HCT116 (cell line): ENCODE results near the gene C12orf57.

Source experiments
- CEBPB ChIP-seq: IDR thresholded peaks from 2 replicates; pipeline ENCODE4 v1.6.1; 2012; ENCODE audit warnings: low read depth
- CTCF ChIP-seq, 3 experiments: fragments of 200-600 bp in 1 of 3; sonication (generic) in 1 of 3; IDR thresholded peaks in 2 of 3; conservative IDR thresholded peaks in 1 of 3; 2 replicates each; pipeline ENCODE4 v1.5.1; 2012 to 2017; ENCODE audit warnings: low read depth in 2 of 3, low read length in 2 of 3, antibody characterized with exemption in 1 of 3, borderline replicate concordance in 1 of 3, control low read depth in 1 of 3, mild to moderate bottlenecking in 1 of 3, mixed read lengths in 1 of 3, mixed run types in 1 of 3, moderate library complexity in 1 of 3; ENCODE audit not compliant: insufficient read depth in 1 of 3
- EGR1 ChIP-seq: IDR thresholded peaks from 2 replicates; pipeline ENCODE4 v1.6.1; 2012; ENCODE audit warnings: low read depth
- FOSL1 ChIP-seq: IDR thresholded peaks from 2 replicates; pipeline ENCODE4 v1.6.1; 2012; ENCODE audit warnings: low read depth
- POLR2A ChIP-seq: IDR thresholded peaks from 2 replicates; pipeline ENCODE4 v1.7.0; 2011; ENCODE audit warnings: borderline replicate concordance; ENCODE audit not compliant: insufficient read depth, insufficient read length; ENCODE audit errors: extremely low read depth
- POLR2AphosphoS5 ChIP-seq: IDR thresholded peaks from 2 replicates; pipeline ENCODE4 v1.6.1; 2011; ENCODE audit warnings: mild to moderate bottlenecking, low read depth, low read length, moderate library complexity
- RAD21 ChIP-seq: IDR thresholded peaks from 2 replicates; pipeline ENCODE4 v1.6.1; 2012; ENCODE audit warnings: low read depth, mild to moderate bottlenecking
- SIN3A ChIP-seq: IDR thresholded peaks from 2 replicates; pipeline ENCODE4 v1.6.1; 2012; ENCODE audit warnings: low read depth
- TCF7L2 ChIP-seq: IDR thresholded peaks from 2 replicates; pipeline ENCODE4 v1.7.0; 2011; ENCODE audit warnings: borderline replicate concordance, inconsistent platforms; ENCODE audit not compliant: insufficient read depth, insufficient read length; ENCODE audit errors: extremely low read depth
- YY1 ChIP-seq: IDR thresholded peaks from 2 replicates; pipeline ENCODE4 v1.6.1; 2011; ENCODE audit warnings: low read length, low read depth, moderate library complexity, mild to moderate bottlenecking; ENCODE audit not compliant: insufficient replicate concordance; ENCODE audit errors: extremely low read depth
- TF ChIP-seq, protein P1 (sequence below): IDR thresholded peaks from 2 replicates; pipeline ENCODE4 v1.6.1; 2012
- TF ChIP-seq, protein P2 (sequence below): IDR thresholded peaks from 2 replicates; pipeline ENCODE4 v1.6.1; 2012; ENCODE audit warnings: low read depth

DNA sequence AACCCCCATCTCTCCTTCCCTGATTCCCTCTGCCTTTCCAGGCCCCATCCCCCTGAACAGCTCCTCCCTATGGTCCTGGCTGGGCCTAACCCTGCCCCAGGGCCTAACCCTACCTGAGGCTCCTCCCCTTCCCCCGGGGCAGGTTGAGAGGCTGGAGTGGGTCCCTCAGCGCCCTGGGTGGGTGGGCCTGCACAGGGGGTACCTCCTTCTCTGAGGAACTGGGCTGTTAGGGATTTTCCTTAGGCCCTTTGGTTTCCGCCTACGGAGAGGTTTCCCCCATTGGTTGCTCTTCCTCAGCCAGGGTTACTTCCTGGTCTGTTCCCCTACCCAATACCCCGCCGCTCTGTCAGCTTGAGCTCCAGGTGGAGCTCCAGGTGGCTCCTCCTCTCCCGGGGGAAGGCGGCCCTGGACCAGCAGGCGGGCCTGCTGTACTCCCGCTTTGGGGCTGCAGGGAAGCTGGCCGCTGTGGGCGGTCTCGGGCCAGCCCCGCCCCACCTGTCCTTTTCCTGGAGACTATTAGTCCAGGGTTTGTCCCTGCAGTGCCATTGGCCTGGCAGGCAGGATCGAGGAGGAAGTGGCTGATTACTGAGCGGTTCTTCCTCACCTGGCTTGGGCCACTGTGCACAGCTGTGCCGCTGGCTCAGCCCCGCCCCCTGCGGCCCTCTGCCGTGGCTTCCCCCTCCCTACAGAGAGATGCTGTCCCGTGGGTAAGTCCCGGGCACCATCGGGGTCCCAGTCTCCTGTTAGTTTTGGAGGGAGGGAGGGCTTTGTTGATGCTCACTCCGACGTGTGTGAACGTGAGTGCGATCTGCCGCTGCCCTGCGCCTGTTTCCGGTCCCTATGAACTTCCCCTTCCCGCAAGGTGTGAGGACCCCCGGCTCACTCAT lies 2.5 kb downstream of the C12orf57 start:
- TF ChIP-seq, protein P1, sequence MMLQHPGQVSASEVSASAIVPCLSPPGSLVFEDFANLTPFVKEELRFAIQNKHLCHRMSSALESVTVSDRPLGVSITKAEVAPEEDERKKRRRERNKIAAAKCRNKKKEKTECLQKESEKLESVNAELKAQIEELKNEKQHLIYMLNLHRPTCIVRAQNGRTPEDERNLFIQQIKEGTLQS = no peak
- TF ChIP-seq CTCF (IDR thresholded peaks at IDR 0.05 in 2 of 3, conservative IDR thresholded peaks at IDR 0.05 in 1 of 3; ENCODE audit: borderline replicate concordance in 1 of 3, insufficient read depth in 1 of 3, low read depth in 2 of 3, low read length in 2 of 3) (no peak), CEBPB (no peak), POLR2AphosphoS5 (peak; percentile 96), TCF7L2 (peak; percentile 33), RAD21 (no peak), FOSL1 (no peak), POLR2A (peak; percentile 95), EGR1 (no peak), YY1 (peak; percentile 22), SIN3A (no peak)
- TF ChIP-seq, protein P2, sequence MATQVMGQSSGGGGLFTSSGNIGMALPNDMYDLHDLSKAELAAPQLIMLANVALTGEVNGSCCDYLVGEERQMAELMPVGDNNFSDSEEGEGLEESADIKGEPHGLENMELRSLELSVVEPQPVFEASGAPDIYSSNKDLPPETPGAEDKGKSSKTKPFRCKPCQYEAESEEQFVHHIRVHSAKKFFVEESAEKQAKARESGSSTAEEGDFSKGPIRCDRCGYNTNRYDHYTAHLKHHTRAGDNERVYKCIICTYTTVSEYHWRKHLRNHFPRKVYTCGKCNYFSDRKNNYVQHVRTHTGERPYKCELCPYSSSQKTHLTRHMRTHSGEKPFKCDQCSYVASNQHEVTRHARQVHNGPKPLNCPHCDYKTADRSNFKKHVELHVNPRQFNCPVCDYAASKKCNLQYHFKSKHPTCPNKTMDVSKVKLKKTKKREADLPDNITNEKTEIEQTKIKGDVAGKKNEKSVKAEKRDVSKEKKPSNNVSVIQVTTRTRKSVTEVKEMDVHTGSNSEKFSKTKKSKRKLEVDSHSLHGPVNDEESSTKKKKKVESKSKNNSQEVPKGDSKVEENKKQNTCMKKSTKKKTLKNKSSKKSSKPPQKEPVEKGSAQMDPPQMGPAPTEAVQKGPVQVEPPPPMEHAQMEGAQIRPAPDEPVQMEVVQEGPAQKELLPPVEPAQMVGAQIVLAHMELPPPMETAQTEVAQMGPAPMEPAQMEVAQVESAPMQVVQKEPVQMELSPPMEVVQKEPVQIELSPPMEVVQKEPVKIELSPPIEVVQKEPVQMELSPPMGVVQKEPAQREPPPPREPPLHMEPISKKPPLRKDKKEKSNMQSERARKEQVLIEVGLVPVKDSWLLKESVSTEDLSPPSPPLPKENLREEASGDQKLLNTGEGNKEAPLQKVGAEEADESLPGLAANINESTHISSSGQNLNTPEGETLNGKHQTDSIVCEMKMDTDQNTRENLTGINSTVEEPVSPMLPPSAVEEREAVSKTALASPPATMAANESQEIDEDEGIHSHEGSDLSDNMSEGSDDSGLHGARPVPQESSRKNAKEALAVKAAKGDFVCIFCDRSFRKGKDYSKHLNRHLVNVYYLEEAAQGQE = no peak
